ENCODE measurements around the gene PLEK. TPM values are rescaled to one million over a fixed set of nuclear protein-coding genes. Genes with fewer than 3 reads are reported as not detected.

PLEK gene
- total and polyA plus RNA-seq, 10 of the 15 experiments (the other 5 are each of a cell fraction or from before 2014, with no cell fraction given), result 229 to 804 (median 362) TPM

DNA sequence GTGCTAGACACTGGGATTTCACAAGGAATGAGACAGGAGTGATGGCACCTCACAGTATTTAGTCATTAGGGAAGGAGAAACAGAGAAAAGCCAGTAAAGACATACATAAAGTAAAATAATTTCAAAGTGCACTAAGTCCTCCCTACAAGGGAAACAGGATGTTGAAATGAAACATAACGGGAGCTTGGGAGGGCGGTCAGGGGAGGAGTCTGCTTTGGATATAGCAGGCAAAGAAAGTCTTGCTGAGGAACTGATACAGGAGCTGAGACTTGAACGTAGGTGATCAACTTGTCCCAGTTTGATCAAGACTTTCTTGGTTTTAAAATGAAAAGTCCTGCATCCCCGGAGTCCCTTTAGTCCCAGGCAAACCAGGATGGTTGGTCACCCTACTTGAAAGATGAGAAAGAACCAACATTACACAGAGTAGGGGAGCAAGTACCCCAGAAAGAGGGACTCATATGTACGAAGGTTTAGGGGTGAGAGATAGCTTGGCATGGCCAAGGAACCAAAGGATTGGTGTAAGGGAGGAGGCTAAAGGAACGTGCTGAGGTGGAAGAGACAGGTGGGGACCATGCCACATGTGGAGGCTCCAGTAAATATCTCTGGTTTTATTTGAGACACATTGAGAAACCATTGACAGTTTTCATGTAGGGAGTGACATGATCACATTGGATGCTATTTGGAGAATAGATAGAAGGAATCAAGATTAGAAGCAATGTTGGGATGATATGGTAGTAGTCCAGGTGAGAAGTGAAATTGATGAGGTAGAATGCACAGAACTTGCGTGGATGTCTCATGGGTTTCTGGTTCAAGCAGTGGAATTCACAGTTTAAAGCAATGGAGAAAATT lies 73.6 kb downstream of the PLEK start (continued):
- TF ChIP-seq, protein P1, sequence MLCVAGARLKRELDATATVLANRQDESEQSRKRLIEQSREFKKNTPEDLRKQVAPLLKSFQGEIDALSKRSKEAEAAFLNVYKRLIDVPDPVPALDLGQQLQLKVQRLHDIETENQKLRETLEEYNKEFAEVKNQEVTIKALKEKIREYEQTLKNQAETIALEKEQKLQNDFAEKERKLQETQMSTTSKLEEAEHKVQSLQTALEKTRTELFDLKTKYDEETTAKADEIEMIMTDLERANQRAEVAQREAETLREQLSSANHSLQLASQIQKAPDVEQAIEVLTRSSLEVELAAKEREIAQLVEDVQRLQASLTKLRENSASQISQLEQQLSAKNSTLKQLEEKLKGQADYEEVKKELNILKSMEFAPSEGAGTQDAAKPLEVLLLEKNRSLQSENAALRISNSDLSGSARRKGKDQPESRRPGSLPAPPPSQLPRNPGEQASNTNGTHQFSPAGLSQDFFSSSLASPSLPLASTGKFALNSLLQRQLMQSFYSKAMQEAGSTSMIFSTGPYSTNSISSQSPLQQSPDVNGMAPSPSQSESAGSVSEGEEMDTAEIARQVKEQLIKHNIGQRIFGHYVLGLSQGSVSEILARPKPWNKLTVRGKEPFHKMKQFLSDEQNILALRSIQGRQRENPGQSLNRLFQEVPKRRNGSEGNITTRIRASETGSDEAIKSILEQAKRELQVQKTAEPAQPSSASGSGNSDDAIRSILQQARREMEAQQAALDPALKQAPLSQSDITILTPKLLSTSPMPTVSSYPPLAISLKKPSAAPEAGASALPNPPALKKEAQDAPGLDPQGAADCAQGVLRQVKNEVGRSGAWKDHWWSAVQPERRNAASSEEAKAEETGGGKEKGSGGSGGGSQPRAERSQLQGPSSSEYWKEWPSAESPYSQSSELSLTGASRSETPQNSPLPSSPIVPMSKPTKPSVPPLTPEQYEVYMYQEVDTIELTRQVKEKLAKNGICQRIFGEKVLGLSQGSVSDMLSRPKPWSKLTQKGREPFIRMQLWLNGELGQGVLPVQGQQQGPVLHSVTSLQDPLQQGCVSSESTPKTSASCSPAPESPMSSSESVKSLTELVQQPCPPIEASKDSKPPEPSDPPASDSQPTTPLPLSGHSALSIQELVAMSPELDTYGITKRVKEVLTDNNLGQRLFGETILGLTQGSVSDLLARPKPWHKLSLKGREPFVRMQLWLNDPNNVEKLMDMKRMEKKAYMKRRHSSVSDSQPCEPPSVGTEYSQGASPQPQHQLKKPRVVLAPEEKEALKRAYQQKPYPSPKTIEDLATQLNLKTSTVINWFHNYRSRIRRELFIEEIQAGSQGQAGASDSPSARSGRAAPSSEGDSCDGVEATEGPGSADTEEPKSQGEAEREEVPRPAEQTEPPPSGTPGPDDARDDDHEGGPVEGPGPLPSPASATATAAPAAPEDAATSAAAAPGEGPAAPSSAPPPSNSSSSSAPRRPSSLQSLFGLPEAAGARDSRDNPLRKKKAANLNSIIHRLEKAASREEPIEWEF (IDR thresholded peaks at IDR 0.05; ENCODE audit: insufficient replicate concordance, low read depth, low read length), result peak; percentile 60
- no peak for TF ChIP-seq NFXL1 (IDR thresholded peaks at IDR 0.05; ENCODE audit: borderline replicate concordance)
- peak; percentile 87 for TF ChIP-seq TARDBP (IDR thresholded peaks at IDR 0.05; ENCODE audit: borderline replicate concordance)
- no peak for TF ChIP-seq ATF7 (IDR thresholded peaks at IDR 0.05; ENCODE audit: low read depth)

Measured in GM12878 (cell line).